ENCODE data around the gene CGN.

The CGN gene

GRCh38 chr1:151535326-151536271, 24.4 kb downstream of the CGN start:
- peaks cover 3 to 32% (median 26%) of the 10 kb centered on the region in 10 experiments for H3K4me1 ChIP-seq
- no peak overlapping the region for H3K9ac ChIP-seq
- no peak overlapping the region for H3K4me2 ChIP-seq
- H3K36me3 ChIP-seq = peaks cover 0 to 11% (median 0%) of the 10 kb centered on the region in 11 experiments; a peak in 3 of 22 replicates
- peaks cover 8 to 16% (median 13%) of the 10 kb centered on the region in 11 experiments for H3K27me3 ChIP-seq
- no peak overlapping the region for H3K4me3 ChIP-seq
- H4K20me1 ChIP-seq = 0 out of 22 replicates have a peak, but pooled peaks cover 0 to 3% (median 0%) of the 10 kb centered on the region in 11 experiments
- peaks cover 0 to 6% (median 0%) of the 10 kb centered on the region in 11 experiments; a peak in 2 of 22 replicates for H3K9me3 ChIP-seq (replicated peaks in 1 of 11)
- TF ChIP-seq Cebpa-rat (IDR thresholded peaks at IDR 0.05) = no peak
- H3K27ac ChIP-seq = no peak overlapping the region

- Histone ChIP-seq H3K4me3 (no peak overlapping the region), H3K36me3 (peaks cover 0 to 11% (median 0%) of the 10 kb centered on the region in 11 experiments; a peak in 3 of 22 replicates), H4K20me1 (0 out of 22 replicates have a peak, but pooled peaks cover 0 to 3% (median 0%) of the 10 kb centered on the region in 11 experiments), H3K27me3 (peaks cover 17 to 25% (median 22%) of the 10 kb centered on the region in 11 experiments), H3K4me2 (no peak overlapping the region), H3K9ac (no peak overlapping the region), H3K9me3 (replicated peaks in 1 of 11) (peaks cover 0 to 11% (median 0%) of the 10 kb centered on the region in 11 experiments; a peak in 2 of 22 replicates), H3K27ac (no peak overlapping the region), H3K4me1 (peaks cover 12 to 41% (median 32%) of the 10 kb centered on the region in 10 experiments)
- no peak for TF ChIP-seq Cebpa-rat (IDR thresholded peaks at IDR 0.05)
These were observed 25.3 kb downstream of the CGN start for GRCh38 chr1:151536499-151536898.

- Histone ChIP-seq H3K4me3 (no peak overlapping the region), H3K9ac (no peak overlapping the region), H3K4me2 (no peak overlapping the region), H4K20me1 (0 out of 22 replicates have a peak, but pooled peaks cover 0 to 3% (median 0%) of the 10 kb centered on the region in 11 experiments), H3K27ac (no peak overlapping the region), H3K9me3 (replicated peaks in 1 of 11) (peaks cover 0 to 11% (median 0%) of the 10 kb centered on the region in 11 experiments; a peak in 2 of 22 replicates), H3K36me3 (peaks cover 0 to 11% (median 0%) of the 10 kb centered on the region in 11 experiments; a peak in 3 of 22 replicates), H3K4me1 (peaks cover 12 to 41% (median 32%) of the 10 kb centered on the region in 10 experiments), H3K27me3 (peaks cover 23 to 31% (median 28%) of the 10 kb centered on the region in 11 experiments)
- TF ChIP-seq Cebpa-rat (IDR thresholded peaks at IDR 0.05) = no peak
These were observed 25.9 kb downstream of the CGN start for GRCh38 chr1:151537112-151537511.

- TF ChIP-seq Cebpa-rat (IDR thresholded peaks at IDR 0.05) = no peak
- H3K36me3 ChIP-seq = peaks cover 0 to 11% (median 0%) of the 10 kb centered on the region in 11 experiments; a peak in 3 of 22 replicates
- no peak overlapping the region for H3K27ac ChIP-seq
- H4K20me1 ChIP-seq = 0 out of 22 replicates have a peak, but pooled peaks cover 0 to 3% (median 0%) of the 10 kb centered on the region in 11 experiments
- 0 out of 22 replicates have a peak overlapping the region, but pooled peaks of 1 of the 11 experiments have one; percentile 69 for H3K9ac ChIP-seq
- H3K27me3 ChIP-seq = peaks cover 26 to 37% (median 34%) of the 10 kb centered on the region in 11 experiments
- peaks cover 0 to 11% (median 0%) of the 10 kb centered on the region in 11 experiments; a peak in 2 of 22 replicates for H3K9me3 ChIP-seq (replicated peaks in 1 of 11)
- peaks cover 12 to 28% (median 21%) of the 10 kb centered on the region in 10 experiments for H3K4me1 ChIP-seq
- peak overlapping the region; percentile 76 to 98 (median 91) for H3K4me2 ChIP-seq
- peak overlapping the region in 7 of 10 experiments; percentile 60 to 72 (median 63); a peak in 12 of 20 replicates for H3K4me3 ChIP-seq
These were observed 28.3 kb downstream of the CGN start for GRCh38 chr1:151539321-151540020.

DNA sequence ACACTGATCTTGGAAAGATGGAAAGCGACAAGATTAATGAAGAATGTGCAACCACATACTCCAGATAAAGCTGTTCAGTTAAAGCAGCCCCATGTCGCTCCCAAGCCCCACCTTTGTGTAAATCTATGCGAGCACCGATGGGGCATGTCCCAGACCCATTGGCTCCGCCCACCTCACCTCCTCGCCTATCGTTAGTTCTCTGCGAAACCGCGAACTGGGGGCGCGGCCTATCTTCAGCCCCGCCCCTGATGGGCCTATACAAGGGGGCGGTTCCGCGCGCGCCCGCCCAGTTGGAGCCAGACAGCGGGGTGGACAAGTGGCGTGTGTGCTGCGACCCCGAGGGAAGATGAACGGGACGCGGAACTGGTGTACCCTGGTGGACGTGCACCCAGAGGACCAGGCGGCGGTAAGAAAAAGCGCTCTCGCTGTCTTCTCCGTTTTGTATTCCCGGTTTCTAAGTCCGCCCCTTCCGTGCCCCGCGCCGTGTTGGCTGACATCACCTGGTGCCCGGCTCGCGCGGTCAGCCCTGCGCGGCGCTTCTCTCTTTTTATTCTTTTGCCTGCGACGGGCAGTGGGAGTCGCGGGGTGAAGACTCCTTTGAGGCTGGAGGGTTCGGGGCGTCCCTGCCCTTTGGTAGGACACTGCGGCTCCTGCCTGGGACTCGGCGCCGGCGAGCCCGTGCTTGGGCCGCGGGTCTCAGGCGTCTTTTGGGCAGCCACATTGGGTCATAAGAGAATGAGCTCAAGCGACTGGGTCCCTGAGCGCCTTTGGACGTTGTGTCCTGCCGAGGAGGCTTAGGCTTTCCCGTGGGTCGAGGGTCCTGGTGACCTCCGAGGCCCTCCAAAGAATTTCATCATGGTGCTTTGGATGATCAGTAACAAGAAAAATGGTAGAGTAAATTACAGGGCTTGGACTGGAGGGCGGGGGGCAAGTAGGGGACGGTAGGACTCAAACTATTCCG, 29.1 kb downstream of the CGN start, which contains the start of gene TUFT1:
Gene TUFT1, plus strand, starts transcription at position 289 of the 961 bp plus-strand sequence. Its CDS starts 58 bp downstream, at position 347.
- no peak within 1 kb of the TSS for H3K27ac ChIP-seq

DNA sequence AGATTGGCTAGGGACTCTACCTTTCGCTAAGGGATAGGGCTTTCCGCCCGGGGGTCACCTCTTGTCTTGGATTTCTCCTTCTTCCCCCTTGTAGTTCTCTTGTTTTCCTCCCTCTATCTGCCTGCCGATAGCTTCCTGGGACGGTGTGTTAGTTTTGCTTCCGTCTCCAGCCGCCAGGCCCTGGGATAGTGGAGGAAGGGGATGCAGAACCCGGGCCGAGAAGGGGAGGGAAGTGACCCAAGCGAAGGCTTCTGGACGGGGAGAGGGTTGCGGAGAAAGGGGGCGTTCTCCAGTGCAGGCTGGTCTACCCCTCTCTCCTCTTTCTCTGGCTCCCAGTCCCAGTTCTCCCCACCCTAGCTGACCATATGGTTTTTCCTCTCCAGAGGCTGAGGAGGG, 29.8 kb downstream of the CGN start:
- peaks cover 12 to 23% (median 19%) of the 10 kb centered on the region in 10 experiments for H3K4me1 ChIP-seq
- H3K27me3 ChIP-seq = peaks cover 26 to 37% (median 34%) of the 10 kb centered on the region in 11 experiments
- peak overlapping the region in 8 of 11 experiments; percentile 43 to 69 (median 54); a peak in 8 of 22 replicates for H3K9ac ChIP-seq
- H3K4me3 ChIP-seq = peak overlapping the region; percentile 53 to 72 (median 62)
- 0 out of 22 replicates have a peak, but pooled peaks cover 0 to 3% (median 0%) of the 10 kb centered on the region in 11 experiments for H4K20me1 ChIP-seq
- H3K9me3 ChIP-seq (replicated peaks in 1 of 11) = peaks cover 0 to 11% (median 0%) of the 10 kb centered on the region in 11 experiments; a peak in 2 of 22 replicates
- no peak overlapping the region for H3K27ac ChIP-seq
- peaks cover 0 to 9% (median 0%) of the 10 kb centered on the region in 11 experiments; a peak in 3 of 22 replicates for H3K36me3 ChIP-seq
- no peak for TF ChIP-seq Cebpa-rat (IDR thresholded peaks at IDR 0.05)
- H3K4me2 ChIP-seq = peak overlapping the region; percentile 76 to 98 (median 91)

More for the DNA sequence above, 29.1 kb downstream of the CGN start, which contains the start of gene TUFT1:
- H3K9ac ChIP-seq = peak within 1 kb of the TSS in 10 of 11 experiments; percentile 43 to 69 (median 54); a peak in 20 of 22 replicates
- H3K4me3 ChIP-seq = peak within 1 kb of the TSS; percentile 53 to 72 (median 62)
- H4K20me1 ChIP-seq = 0 out of 22 replicates have a peak, but pooled peaks cover 0 to 3% (median 0%) of the 10 kb centered on the region in 11 experiments
- H3K4me2 ChIP-seq = peak within 1 kb of the TSS; percentile 76 to 98 (median 91)
- TF ChIP-seq Cebpa-rat (IDR thresholded peaks at IDR 0.05) = no peak
- H3K27me3 ChIP-seq = peaks cover 26 to 37% (median 34%) of the 10 kb centered on the region in 11 experiments
- peaks cover 0 to 11% (median 0%) of the 10 kb centered on the region in 11 experiments; a peak in 2 of 22 replicates for H3K9me3 ChIP-seq (replicated peaks in 1 of 11)
- peaks cover 12 to 23% (median 19%) of the 10 kb centered on the region in 10 experiments for H3K4me1 ChIP-seq
- peaks cover 0 to 11% (median 0%) of the 10 kb centered on the region in 11 experiments; a peak in 3 of 22 replicates for H3K36me3 ChIP-seq

DNA sequence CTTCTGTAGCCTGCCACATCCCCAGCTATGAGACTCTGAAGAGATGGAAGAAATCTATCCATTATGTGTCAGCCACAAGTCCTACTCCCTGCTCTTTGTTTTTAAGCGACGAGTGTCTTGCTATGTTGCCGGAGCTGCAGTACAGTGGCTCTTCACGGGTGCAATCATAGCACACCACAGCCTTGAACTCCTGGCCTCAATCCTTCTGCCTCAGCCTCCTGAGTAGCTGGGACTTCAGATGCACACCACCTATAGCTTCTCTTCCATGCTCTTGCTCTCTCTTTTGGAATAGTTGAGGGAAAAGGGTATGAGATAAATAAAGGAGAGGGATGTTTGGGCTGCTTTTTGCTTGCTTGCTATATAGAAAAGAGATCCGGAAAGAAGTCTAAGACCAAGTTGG, 30.6 kb downstream of the CGN start:
- H3K27ac ChIP-seq = no peak overlapping the region
- H3K36me3 ChIP-seq = peaks cover 0 to 4% (median 0%) of the 10 kb centered on the region in 11 experiments; a peak in 2 of 22 replicates
- H3K9ac ChIP-seq = no peak overlapping the region
- H3K4me1 ChIP-seq = peaks cover 12 to 23% (median 19%) of the 10 kb centered on the region in 10 experiments
- 0 out of 22 replicates have a peak, but pooled peaks cover 0 to 3% (median 0%) of the 10 kb centered on the region in 11 experiments for H4K20me1 ChIP-seq
- H3K27me3 ChIP-seq = peaks cover 26 to 37% (median 34%) of the 10 kb centered on the region in 11 experiments
- peak overlapping the region in 6 of 11 experiments; percentile 90 to 97 (median 91); a peak in 7 of 22 replicates for H3K4me2 ChIP-seq
- no peak overlapping the region for H3K4me3 ChIP-seq
- peaks cover 0 to 11% (median 0%) of the 10 kb centered on the region in 11 experiments; a peak in 2 of 22 replicates for H3K9me3 ChIP-seq (replicated peaks in 1 of 11)
- TF ChIP-seq Cebpa-rat (IDR thresholded peaks at IDR 0.05) = no peak
